HepG2 (cell line): ENCODE data around the gene MLX. TPM values are rescaled to one million over a fixed set of nuclear protein-coding genes. Genes with fewer than 3 reads are reported as not detected.

Experiments
- AHDC1 ChIP-seq: sonication (generic); formaldehyde crosslinking; IDR thresholded peaks from 2 replicates; pipeline ENCODE4 v1.5.1; 2020; ENCODE audit warnings: mild to moderate bottlenecking, missing genetic modification reagents, borderline replicate concordance
- ARNT2 ChIP-seq: sonication (generic); formaldehyde crosslinking; IDR thresholded peaks from 2 replicates; pipeline ENCODE4 v1.8.0; 2022; ENCODE audit warnings: mild to moderate bottlenecking, low read depth, missing genetic modification reagents, moderate library complexity
- CENPX ChIP-seq: sonication (generic); formaldehyde crosslinking; IDR thresholded peaks from 2 replicates; pipeline ENCODE4 v1.9.0; 2021; ENCODE audit warnings: mild to moderate bottlenecking, missing genetic modification reagents, moderate library complexity
- FUBP1 ChIP-seq: sonication (generic); formaldehyde crosslinking; IDR thresholded peaks from 2 replicates; pipeline ENCODE4 v1.5.1; 2020; ENCODE audit warnings: missing genetic modification reagents, mild to moderate bottlenecking, borderline replicate concordance
- HCFC1 ChIP-seq: fragments of 150-350 bp; IDR thresholded peaks from 2 replicates; pipeline ENCODE4 v1.6.1; 2014; ENCODE audit warnings: low read depth, low read length
- KLF6 ChIP-seq: IDR thresholded peaks from 2 replicates; pipeline ENCODE4 v1.8.0; 2016; ENCODE audit warnings: missing biosample characterization, missing genetic modification reagents
- YY1 ChIP-seq: IDR thresholded peaks from 2 replicates; pipeline ENCODE4 v1.6.1; 2011; ENCODE audit warnings: low read length, low read depth, moderate library complexity, mild to moderate bottlenecking; ENCODE audit not compliant: insufficient read depth, insufficient replicate concordance
- ZBED4 ChIP-seq: sonication (generic); formaldehyde crosslinking; IDR thresholded peaks from 2 replicates; pipeline ENCODE4 v1.4.0; 2020; ENCODE audit warnings: missing genetic modification reagents, borderline replicate concordance
- ZBTB14 ChIP-seq: sonication (generic); formaldehyde crosslinking; IDR thresholded peaks from 2 replicates; pipeline ENCODE4 v1.4.0; 2020; ENCODE audit warnings: missing genetic modification reagents
- ZC3H13 ChIP-seq: sonication (generic); formaldehyde crosslinking; IDR thresholded peaks from 2 replicates; pipeline ENCODE4 v1.8.1; 2023; ENCODE audit warnings: mild to moderate bottlenecking, missing genetic modification reagents, moderate library complexity
- ZNF350 ChIP-seq: sonication (generic); formaldehyde crosslinking; IDR thresholded peaks from 2 replicates; pipeline ENCODE4 v1.4.0; 2020; ENCODE audit warnings: mild to moderate bottlenecking, low read depth, missing genetic modification reagents, borderline replicate concordance
- ZNF367 ChIP-seq: sonication (generic); formaldehyde crosslinking; IDR thresholded peaks from 2 replicates; pipeline ENCODE4 v1.4.0; 2020; ENCODE audit warnings: missing genetic modification reagents, borderline replicate concordance
- ZNF513 ChIP-seq: sonication (generic); formaldehyde crosslinking; conservative IDR thresholded peaks from 2 replicates; pipeline ENCODE4 v1.5.0; 2020; ENCODE audit warnings: missing genetic modification reagents
- polyA plus RNA-seq, 8 experiments: library from polyadenylated mRNA; depleted of rRNA in 3 of 8; stranded (reverse) in 7 of 8; unstranded in 1 of 8; fragments of >200 nt; fragmentation: Illumina TruSeq in 4 of 8; extraction: Trizol in 4 of 8; gene quantifications; 2 replicates each; pipeline versions ENCODE4 v1.2.1 to v1.2.3, GENCODE V29; 2011 to 2016; ENCODE audit warnings: low read depth in 4 of 8, missing spikeins in 1 of 8, mixed read lengths in 1 of 8; ENCODE audit not compliant: insufficient read depth in 1 of 8
- total RNA-seq, 5 experiments: library from RNA; depleted of rRNA; stranded (reverse); fragments of >200 nt; fragmentation: Illumina TruSeq; extraction: Trizol; gene quantifications; 2 replicates each; pipeline ENCODE4 v1.2.3, GENCODE V29; 2016; ENCODE audit warnings: low read depth in 1 of 5

The MLX gene
- total and polyA plus RNA-seq, 2 of the 13 experiments (the other 11 are each of a cell fraction or from before 2014, with no cell fraction given), result 38.9 to 74.4 TPM

GRCh38 chr17:42541041-42541833, 25.7 kb upstream of the MLX start (continued):
- TF ChIP-seq AHDC1, result peak; percentile 90
- TF ChIP-seq ZC3H13 (CRISPR knock-in tag), result peak; percentile 87
- TF ChIP-seq ZNF350 (CRISPR knock-in tag), result peak; percentile 66; the same call in 1 of the 2 replicates
- peak; percentile 87; the same call in 1 of the 2 replicates for TF ChIP-seq KLF6 (CRISPR knock-in tag)
- TF ChIP-seq ZBTB14, result no peak
- TF ChIP-seq ZNF367, result no peak
- TF ChIP-seq ARNT2 (CRISPR knock-in tag), result peak; percentile 65
- no peak; the same call in 1 of the 2 replicates for TF ChIP-seq FUBP1 (CRISPR knock-in tag)
- TF ChIP-seq ZBED4 (CRISPR knock-in tag), result peak; percentile 89; the same call in 1 of the 2 replicates
- no peak for TF ChIP-seq CENPX (CRISPR knock-in tag)
- TF ChIP-seq HCFC1, result no peak
- TF ChIP-seq ZNF513 (CRISPR knock-in tag), result no peak
- no peak for TF ChIP-seq YY1
